H1 (cell line): ENCODE measurements around the gene ZBTB7A. TPM values are rescaled to one million over a fixed set of nuclear protein-coding genes. Genes with fewer than 3 reads are reported as not detected.

Experiments used
- ATF2 ChIP-seq: IDR thresholded peaks from 2 replicates; pipeline ENCODE4 v1.6.1; 2012; ENCODE audit warnings: low read length, inconsistent platforms
- FOSL1 ChIP-seq: IDR thresholded peaks from 2 replicates; pipeline ENCODE4 v1.6.1; 2011; ENCODE audit warnings: mild to moderate bottlenecking, low read depth, low read length, moderate library complexity; ENCODE audit not compliant: insufficient read depth
- MAX ChIP-seq: IDR thresholded peaks from 2 replicates; pipeline ENCODE4 v1.6.1; 2012; ENCODE audit warnings: inconsistent platforms
- POLR2AphosphoS5 ChIP-seq: IDR thresholded peaks from 2 replicates; pipeline ENCODE4 v1.6.1; 2011; ENCODE audit warnings: low read depth, low read length
- SIN3A ChIP-seq, 2 experiments: IDR thresholded peaks in 1 of 2; conservative IDR thresholded peaks in 1 of 2; 2 replicates each; pipeline ENCODE4 v1.6.1; 2011 to 2012; ENCODE audit warnings: low read length in 2 of 2, improper control_type of control experiment in 1 of 2, low read depth in 1 of 2, mild to moderate bottlenecking in 1 of 2
- SP1 ChIP-seq: IDR thresholded peaks from 2 replicates; pipeline ENCODE4 v1.6.1; 2011; ENCODE audit warnings: low read depth, low read length
- SP2 ChIP-seq: IDR thresholded peaks from 2 replicates; pipeline ENCODE4 v1.6.1; 2012; ENCODE audit warnings: mild to moderate bottlenecking, low read length, inconsistent platforms
- polyA plus RNA-seq, 7 experiments: library from polyadenylated mRNA; depleted of rRNA in 3 of 7; stranded (reverse) in 5 of 7; unstranded in 2 of 7; fragments of >200 nt in 5 of 7; fragments of 200-250 nt in 2 of 7; gene quantifications; 1 replicate in 5 of 7; 2 replicates in 1 of 7; 4 replicates in 1 of 7; pipeline versions ENCODE4 v1.2.1 to v1.2.3, GENCODE V29; 2011 to 2013; ENCODE audit warnings: missing spikeins in 2 of 7, mixed read lengths in 2 of 7
- total RNA-seq: library from RNA; stranded (reverse); fragmentation: NEBNext Ultra II Directional; extraction: Animal tissue kit (Norgen Biotek cat#: 25700); gene quantifications from 2 replicates; pipeline ENCODE4 v1.2.1, GENCODE V29; 2021

Gene ZBTB7A
- total and polyA plus RNA-seq, 2 of the 8 experiments (the other 6 are each of a cell fraction or from before 2014, with no cell fraction given): 5.6 to 17.8 TPM

GRCh38 chr19:4029247-4029614 is 37.5 kb downstream of the ZBTB7A start (continued):
- TF ChIP-seq FOSL1 (no peak), SIN3A (conservative IDR thresholded peaks at IDR 0.05 in 1 of 2, IDR thresholded peaks at IDR 0.05 in 1 of 2; ENCODE audit: low read depth in 1 of 2, low read length in 2 of 2) (no peak), ATF2 (no peak), MAX (no peak), SP1 (no peak), POLR2AphosphoS5 (no peak), SP2 (no peak)
